ENCODE data around the gene SLC45A1.

- TF ChIP-seq EP300 (IDR thresholded peaks at IDR 0.05) (no peak), CTCF (IDR thresholded peaks at IDR 0.05) (no peak), POLR2AphosphoS5 (IDR thresholded peaks at IDR 0.05) (no peak), POLR2A (IDR thresholded peaks at IDR 0.05) (no peak)
Observed at GRCh38 chr1:8345621-8346415, 27.9 kb downstream of the SLC45A1 start.

Measured in upper lobe of left lung (tissue), 4 donors.